Neural cell (in vitro differentiated cells): ENCODE data around the gene CHCT1. TPM values are rescaled to one million over a fixed set of nuclear protein-coding genes. Genes with fewer than 3 reads are reported as not detected.

Source experiments
- H2AFZ ChIP-seq: fragments of 200-600, 300-800 bp; sonication (generic), shearing (Covaris generic); 2 replicates; pipeline ENCODE4 v1.6.0; 2014; ENCODE audit warnings: low read depth, mild to moderate bottlenecking, antibody characterized with exemption, low read length, moderate library complexity
- H3F3A ChIP-seq: fragments of 200-600 bp; shearing (Covaris generic); 2 replicates; pipeline ENCODE4 v1.6.1; 2016; ENCODE audit warnings: mild to moderate bottlenecking, moderate library complexity, mixed read lengths, antibody characterized with exemption, low read length; ENCODE audit not compliant: insufficient read depth, poor library complexity, severe bottlenecking
- H3K27ac ChIP-seq: fragments of 200-600, 300-800 bp; sonication (generic), shearing (Covaris generic); 2 replicates; pipeline ENCODE4 v1.5.1; 2014; ENCODE audit warnings: mild to moderate bottlenecking, low read length, moderate library complexity
- H3K27me3 ChIP-seq: fragments of 300-800, 200-600 bp; sonication (generic), shearing (Covaris generic); 2 replicates; pipeline ENCODE4 v1.6.0; 2014; ENCODE audit warnings: mild to moderate bottlenecking, low read depth, low read length, moderate library complexity; ENCODE audit not compliant: insufficient read depth
- H3K36me3 ChIP-seq: fragments of 300-800, 200-600 bp; sonication (generic), shearing (Covaris generic); 2 replicates; pipeline ENCODE4 v1.5.1; 2014; ENCODE audit warnings: mild to moderate bottlenecking, antibody characterized with exemption, low read length, moderate library complexity; ENCODE audit not compliant: insufficient read depth
- H3K4me2 ChIP-seq: fragments of 300-800, 200-600 bp; sonication (generic), shearing (Covaris generic); 2 replicates; pipeline ENCODE4 v1.6.0; 2014; ENCODE audit warnings: mild to moderate bottlenecking, low read length
- H3K4me3 ChIP-seq: fragments of 300-800, 200-600 bp; sonication (generic), shearing (Covaris generic); 2 replicates; pipeline ENCODE4 v1.5.1; 2014; ENCODE audit warnings: mild to moderate bottlenecking, low read length, moderate library complexity
- H3K79me2 ChIP-seq: fragments of 200-600 bp; shearing (Covaris generic); replicated peaks from 2 replicates; pipeline ENCODE4 v1.6.0; 2014; ENCODE audit warnings: mild to moderate bottlenecking, low read length, moderate library complexity; ENCODE audit not compliant: insufficient read depth
- H3K9ac ChIP-seq: fragments of 300-800, 200-600 bp; sonication (generic), shearing (Covaris generic); 2 replicates; pipeline ENCODE4 v1.6.1; 2016; ENCODE audit warnings: mild to moderate bottlenecking, low read length, mixed read lengths
- H3K9me2 ChIP-seq: fragments of 200-600 bp; shearing (Covaris generic); 2 replicates; pipeline ENCODE4 v1.6.1; 2016; ENCODE audit warnings: mild to moderate bottlenecking, low read length, mixed read lengths; ENCODE audit not compliant: insufficient read depth
- H3K9me3 ChIP-seq: fragments of 200-600, 300-800 bp; sonication (generic), shearing (Covaris generic); 2 replicates; pipeline ENCODE4 v1.6.1; 2016; ENCODE audit warnings: mild to moderate bottlenecking, mixed run types, low read length, moderate library complexity, mixed read lengths
- H4K20me1 ChIP-seq: fragments of 200-600 bp; shearing (Covaris generic); 2 replicates; pipeline ENCODE4 v1.6.1; 2016; ENCODE audit warnings: mild to moderate bottlenecking, mixed run types; ENCODE audit not compliant: insufficient read depth
- CTCF ChIP-seq: fragments of 450-650 bp; IDR thresholded peaks from 2 replicates; pipeline ENCODE4 v1.5.1; 2014; ENCODE audit warnings: antibody characterized with exemption, mild to moderate bottlenecking, moderate library complexity; ENCODE audit not compliant: poor library complexity, severe bottlenecking
- EP300 ChIP-seq: fragments of 450-650 bp; conservative IDR thresholded peaks from 2 replicates; pipeline ENCODE4 v1.6.1; 2014; ENCODE audit warnings: antibody characterized with exemption, mild to moderate bottlenecking, moderate library complexity; ENCODE audit not compliant: poor library complexity, severe bottlenecking
- EZH2 ChIP-seq: fragments of 200-600, 300-800 bp; shearing (Covaris generic), sonication (generic); IDR thresholded peaks from 2 replicates; pipeline ENCODE4 v1.6.1; 2014; ENCODE audit warnings: antibody characterized with exemption, low read length, borderline replicate concordance, mild to moderate bottlenecking; ENCODE audit not compliant: insufficient read depth, poor library complexity, severe bottlenecking
- MXI1 ChIP-seq: fragments of 450-650 bp; conservative IDR thresholded peaks from 2 replicates; pipeline ENCODE4 v1.6.1; 2014; ENCODE audit warnings: antibody characterized with exemption, mild to moderate bottlenecking; ENCODE audit not compliant: poor library complexity, severe bottlenecking
- POLR2AphosphoS5 ChIP-seq: IDR thresholded peaks from 2 replicates; pipeline ENCODE4 v1.6.1; 2012
- RAD21 ChIP-seq: fragments of 450-650 bp; conservative IDR thresholded peaks from 2 replicates; pipeline ENCODE4 v1.6.1; 2014; ENCODE audit warnings: antibody characterized with exemption, mild to moderate bottlenecking, moderate library complexity
- REST ChIP-seq: IDR thresholded peaks from 2 replicates; pipeline ENCODE4 v1.6.1; 2012; ENCODE audit warnings: borderline replicate concordance
- SMC3 ChIP-seq: fragments of 450-650 bp; conservative IDR thresholded peaks from 2 replicates; pipeline ENCODE4 v1.6.1; 2014; ENCODE audit warnings: antibody characterized with exemption, mild to moderate bottlenecking, moderate library complexity; ENCODE audit not compliant: poor library complexity
- TAF1 ChIP-seq: IDR thresholded peaks from 2 replicates; pipeline ENCODE4 v1.6.1; 2012; ENCODE audit warnings: low read depth
- polyA plus RNA-seq: library from polyadenylated mRNA; depleted of rRNA; stranded (reverse); fragments of >200 nt; gene quantifications from 2 replicates; pipeline ENCODE4 v1.2.3, GENCODE V29; 2014

Gene CHCT1
- polyA plus RNA-seq, 1 donor from 2014 or later = not detected

- TF ChIP-seq CTCF = no peak
- no peak for TF ChIP-seq POLR2AphosphoS5
- TF ChIP-seq RAD21 = no peak
- TF ChIP-seq EZH2 = no peak
- no peak for TF ChIP-seq MXI1
- no peak for TF ChIP-seq REST
- TF ChIP-seq TAF1 = no peak
- no peak for TF ChIP-seq EP300
- TF ChIP-seq SMC3 = no peak
- no peak overlapping the region for H3K27ac ChIP-seq
These were observed 50.2 kb downstream of the CHCT1 start for GRCh38 chr17:60472449-60472848.

GRCh38 chr17:60473788-60474187 is 51.5 kb downstream of the CHCT1 start:
- Histone ChIP-seq H3K36me3 (peaks cover 10% of the 10 kb centered on the region), H3K27me3 (no peaks in the 10 kb centered on the region), H4K20me1 (peaks cover 4% of the 10 kb centered on the region), H3K4me3 (no peak overlapping the region), H3K9me3 (no peaks in the 10 kb centered on the region), H3K79me2 (no peaks in the 10 kb centered on the region), H2AFZ (no peak overlapping the region), H3K4me2 (no peak overlapping the region), H3K9me2 (no peaks in the 10 kb centered on the region), H3F3A (no peaks in the 10 kb centered on the region), H3K27ac (no peak overlapping the region), H3K9ac (no peak overlapping the region)
- TF ChIP-seq MXI1 (no peak), RAD21 (no peak), EP300 (no peak), SMC3 (no peak), POLR2AphosphoS5 (no peak), EZH2 (no peak), CTCF (no peak), TAF1 (no peak), REST (no peak)

More at GRCh38 chr17:60472449-60472848, 50.2 kb downstream of the CHCT1 start:
- Histone ChIP-seq H3K9me2 (no peaks in the 10 kb centered on the region), H3K27me3 (no peaks in the 10 kb centered on the region), H3K9me3 (no peaks in the 10 kb centered on the region), H4K20me1 (peaks cover 4% of the 10 kb centered on the region), H3K4me2 (no peak overlapping the region), H3K36me3 (peaks cover 10% of the 10 kb centered on the region), H2AFZ (no peak overlapping the region), H3K79me2 (no peaks in the 10 kb centered on the region), H3K4me3 (no peak overlapping the region), H3F3A (no peaks in the 10 kb centered on the region), H3K9ac (no peak overlapping the region)
